Osteoblast (primary cell): ENCODE results near the gene USP3. TPM values are rescaled to one million over a fixed set of nuclear protein-coding genes. Genes with fewer than 3 reads are reported as not detected.

ENCODE experiments used
- DNase-seq: peaks from one replicate; pipeline ENCODE4 v3.0.0; 2011; ENCODE audit warnings: low spot score, mixed read lengths; ENCODE audit not compliant: insufficient read length; ENCODE audit errors: missing footprints
- H2AFZ ChIP-seq: 2 replicates; pipeline ENCODE4 v1.6.0; 2011; ENCODE audit warnings: mild to moderate bottlenecking, low read length
- H3K27ac ChIP-seq: 2 replicates; pipeline ENCODE4 v1.5.1; 2011; ENCODE audit warnings: mild to moderate bottlenecking, low read depth, low read length, moderate library complexity
- H3K27me3 ChIP-seq: 2 replicates; pipeline ENCODE4 v1.6.0; 2012; ENCODE audit warnings: mild to moderate bottlenecking, control low read depth, inconsistent platforms, low read length, moderate library complexity; ENCODE audit not compliant: insufficient read depth
- H3K36me3 ChIP-seq: 2 replicates; pipeline ENCODE4 v1.5.1; 2011; ENCODE audit warnings: mild to moderate bottlenecking, low read length, control low read depth, moderate library complexity; ENCODE audit not compliant: insufficient read depth
- H3K4me1 ChIP-seq: 2 replicates; pipeline ENCODE4 v1.5.1; 2011; ENCODE audit warnings: mild to moderate bottlenecking, low read length, control low read depth, moderate library complexity; ENCODE audit not compliant: insufficient read depth
- H3K4me2 ChIP-seq: 2 replicates; pipeline ENCODE4 v1.6.0; 2011; ENCODE audit warnings: mild to moderate bottlenecking, low read length; ENCODE audit not compliant: insufficient read depth
- H3K4me3 ChIP-seq: fragments of 200-600 bp; sonication (generic); 3 replicates; pipeline ENCODE4 v1.5.1; 2012; ENCODE audit warnings: mild to moderate bottlenecking, low read length, inconsistent platforms; ENCODE audit not compliant: insufficient read depth
- H3K79me2 ChIP-seq: 2 replicates; pipeline ENCODE4 v1.6.0; 2012; ENCODE audit warnings: mild to moderate bottlenecking, low read length, control low read depth, inconsistent platforms; ENCODE audit not compliant: insufficient read depth
- H3K9me3 ChIP-seq: 2 replicates; pipeline ENCODE4 v1.5.1; 2011; ENCODE audit warnings: low read depth, low read length, control low read depth
- H4K20me1 ChIP-seq: 2 replicates; pipeline ENCODE4 v1.6.0; 2012; ENCODE audit warnings: mild to moderate bottlenecking, low read length, control low read depth; ENCODE audit not compliant: insufficient read depth
- CTCF ChIP-seq: IDR thresholded peaks from 2 replicates; pipeline ENCODE4 v1.5.1; 2011; ENCODE audit warnings: mild to moderate bottlenecking, low read depth, low read length, moderate library complexity; ENCODE audit errors: extremely low read depth
- total RNA-seq: library from RNA; depleted of rRNA; stranded (reverse); fragments of >200 nt; gene quantifications from 2 replicates; pipeline ENCODE4 v1.2.3, GENCODE V29; 2012

The USP3 gene
- total RNA-seq, 1 donor, result 60.1 TPM

DNA sequence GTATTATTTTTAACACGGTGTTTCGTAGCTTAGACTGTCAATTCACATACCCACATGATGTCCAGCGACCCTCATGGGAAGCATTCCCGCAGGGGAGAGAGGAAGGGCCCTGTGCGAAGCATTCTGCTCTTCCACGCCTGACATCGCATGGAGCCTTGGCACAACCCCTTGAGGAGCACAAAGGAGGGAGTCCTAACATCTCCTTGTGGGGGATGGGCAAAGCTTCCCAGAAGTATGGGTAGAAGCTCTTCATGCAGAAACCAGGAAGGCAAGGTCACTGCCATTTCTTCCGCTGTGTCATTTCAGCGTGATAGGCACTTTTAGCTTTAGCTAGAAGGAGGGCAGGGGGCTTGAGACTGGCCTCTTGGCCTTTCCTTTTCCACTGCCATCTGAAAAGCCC lies 28.7 kb upstream of the USP3 start:
- DNase-seq, result no peak
- Histone ChIP-seq H3K27ac (peak overlapping the region; percentile 94), H3K79me2 (no peaks in the 10 kb centered on the region), H4K20me1 (no peaks in the 10 kb centered on the region), H3K4me1 (peaks cover 51% of the 10 kb centered on the region), H3K9me3 (no peaks in the 10 kb centered on the region), H3K4me3 (no peak overlapping the region), H2AFZ (peak overlapping the region; percentile 68), H3K27me3 (no peaks in the 10 kb centered on the region), H3K4me2 (peak overlapping the region; percentile 38), H3K36me3 (no peaks in the 10 kb centered on the region)
- no peak for TF ChIP-seq CTCF

DNA sequence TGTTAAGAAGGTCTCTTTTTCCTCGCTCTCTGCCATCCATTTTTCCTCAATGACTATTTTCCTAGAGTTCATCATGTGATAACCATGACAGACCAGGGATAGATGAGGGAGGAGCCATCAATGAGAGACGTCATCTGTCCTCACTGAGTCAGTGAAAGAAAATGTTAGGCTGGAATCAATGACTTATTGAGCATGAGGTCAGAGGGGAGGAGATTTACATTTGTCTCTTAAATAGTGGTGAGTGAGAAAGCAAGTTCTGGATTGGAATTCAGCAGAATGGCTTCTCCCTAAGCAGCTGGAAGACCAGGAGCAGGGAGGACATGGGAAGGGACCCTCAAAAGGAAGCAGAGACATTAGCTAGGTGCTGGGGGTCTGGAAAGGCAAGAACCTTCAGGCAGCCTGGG lies 28.2 kb upstream of the USP3 start:
- Histone ChIP-seq H3K36me3 (no peaks in the 10 kb centered on the region), H3K79me2 (no peaks in the 10 kb centered on the region), H2AFZ (peak overlapping the region; percentile 91), H3K9me3 (no peaks in the 10 kb centered on the region), H3K4me3 (peak overlapping the region; percentile 37), H3K27me3 (no peaks in the 10 kb centered on the region), H4K20me1 (no peaks in the 10 kb centered on the region), H3K4me1 (peaks cover 56% of the 10 kb centered on the region), H3K27ac (peak overlapping the region; percentile 94), H3K4me2 (peak overlapping the region; percentile 71)
- DNase-seq, result peak; percentile 95
- TF ChIP-seq CTCF, result no peak

DNA sequence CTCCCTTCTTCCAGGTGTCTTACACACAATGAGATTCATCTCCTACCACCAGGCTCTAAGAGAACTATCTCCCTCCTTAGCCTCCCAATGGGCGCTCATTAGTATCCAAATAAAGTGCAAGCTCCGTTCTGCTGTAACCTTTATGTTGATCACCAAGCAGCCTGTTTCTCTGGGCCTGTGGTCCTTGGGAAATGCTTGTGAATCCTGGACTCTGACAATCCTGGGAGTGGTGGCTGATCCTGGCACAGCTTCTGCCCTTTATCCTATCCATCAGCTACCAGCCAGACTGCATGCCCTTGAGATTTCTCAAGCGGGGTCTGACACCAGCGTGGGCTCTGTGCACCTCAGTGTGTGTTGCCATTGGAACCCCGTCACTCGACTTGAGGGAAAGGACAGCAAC lies 26.1 kb upstream of the USP3 start:
- H3K27me3 ChIP-seq, result no peaks in the 10 kb centered on the region
- H3K4me3 ChIP-seq, result no peak overlapping the region

DNA sequence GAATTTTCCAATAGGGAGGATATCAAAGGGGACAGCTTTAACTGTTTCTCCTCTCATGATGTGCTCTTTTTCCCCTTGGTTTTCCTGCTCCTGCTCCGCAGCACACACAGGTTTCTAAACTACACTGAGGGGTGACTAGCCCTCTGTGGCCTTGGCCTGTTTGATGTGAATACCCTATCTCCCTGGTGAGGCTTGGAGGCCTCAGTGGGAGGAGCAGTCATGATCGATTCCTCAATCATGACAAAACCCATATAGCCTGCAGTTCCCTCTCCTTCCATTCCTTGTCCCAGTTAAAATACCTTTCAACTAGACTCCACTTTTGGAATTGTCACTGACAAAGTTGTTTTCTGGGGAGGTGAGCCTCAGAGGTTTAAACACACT lies 24.0 kb upstream of the USP3 start:
- H3K79me2 ChIP-seq, result no peaks in the 10 kb centered on the region
- H3K4me1 ChIP-seq, result peaks cover 47% of the 10 kb centered on the region
- H3K4me2 ChIP-seq, result peak overlapping the region; percentile 70
- H3K9me3 ChIP-seq, result no peaks in the 10 kb centered on the region
- H3K4me3 ChIP-seq, result no peak overlapping the region
- H3K27me3 ChIP-seq, result no peaks in the 10 kb centered on the region
- H4K20me1 ChIP-seq, result no peaks in the 10 kb centered on the region
- no peak overlapping the region for H2AFZ ChIP-seq
- peak overlapping the region; percentile 45 for H3K27ac ChIP-seq
- DNase-seq, result no peak
- no peaks in the 10 kb centered on the region for H3K36me3 ChIP-seq
- no peak for TF ChIP-seq CTCF

More for the DNA sequence above, 26.1 kb upstream of the USP3 start:
- Histone ChIP-seq H3K27ac (no peak overlapping the region), H3K4me2 (no peak overlapping the region), H3K79me2 (no peaks in the 10 kb centered on the region), H4K20me1 (no peaks in the 10 kb centered on the region), H3K36me3 (no peaks in the 10 kb centered on the region), H2AFZ (peak overlapping the region; percentile 28), H3K4me1 (peaks cover 57% of the 10 kb centered on the region), H3K9me3 (no peaks in the 10 kb centered on the region)
- DNase-seq, result no peak
- TF ChIP-seq CTCF, result no peak
